Upper lobe of right lung (tissue), 1 donor: ENCODE data around the gene HOXD8. TPM values are rescaled to one million over a fixed set of nuclear protein-coding genes. Genes with fewer than 3 reads are reported as not detected.

Experiments
- ATAC-seq: fragments of 200-7000 bp; cut with Tn5 transposase; one replicate; pipeline ENCODE4 v1.9.1; 2020; ENCODE audit warnings: mild to moderate bottlenecking, moderate library complexity
- DNase-seq: peaks from one replicate; pipeline ENCODE4 v3.0.0-alpha.2; 2020
- H3K27ac ChIP-seq: fragments of 200-600 bp; one replicate; pipeline ENCODE4 v1.8.0; 2022
- H3K27me3 ChIP-seq: fragments of 200-600 bp; one replicate; pipeline ENCODE4 v1.8.0; 2022; ENCODE audit warnings: mild to moderate bottlenecking
- H3K36me3 ChIP-seq: fragments of 200-600 bp; one replicate; pipeline ENCODE4 v1.8.0; 2022
- H3K4me1 ChIP-seq: fragments of 200-600 bp; one replicate; pipeline ENCODE4 v1.8.0; 2022
- H3K4me3 ChIP-seq: fragments of 200-600 bp; one replicate; pipeline ENCODE4 v1.8.0; 2022; ENCODE audit warnings: mild to moderate bottlenecking
- H3K9me3 ChIP-seq: fragments of 200-600 bp; one replicate; pipeline ENCODE4 v1.8.0; 2022
- CTCF ChIP-seq: fragments of 200-600 bp; IDR thresholded peaks from one replicate; pipeline ENCODE4 v1.8.0; 2022; ENCODE audit warnings: antibody characterized with exemption
- intact Hi-C: fragments of 100-400 bp; cut with DNase I; formaldehyde crosslinking; loops from one replicate; pipeline ENCODE4 v1.11.0; 2022
- total RNA-seq: library from RNA; stranded (reverse); fragmentation: NEBNext Ultra II Directional; extraction: Animal tissue kit (Norgen Biotek cat#: 25700); gene quantifications from one replicate; pipeline ENCODE4 v1.2.1, GENCODE V29; 2021
- donor health status: DM: no; HTN: yes; CAD: no; lungs with severe emphysema.

Gene HOXD8
- total RNA-seq, 1 donor from 2014 or later: 2.6 TPM

- peak; percentile 93 for ATAC-seq
- Histone ChIP-seq H3K4me1 (peaks cover 15% of the 10 kb centered on the region), H3K36me3 (no peaks in the 10 kb centered on the region), H3K4me3 (peak overlapping the region; percentile 47), H3K27me3 (peaks cover 92% of the 10 kb centered on the region), H3K27ac (no peak overlapping the region), H3K9me3 (no peaks in the 10 kb centered on the region)
- peak; percentile 85 for DNase-seq
- TF ChIP-seq CTCF: peak; percentile 78
- intact Hi-C loops: no loop called here
These were observed 11.2 kb downstream of the HOXD8 start for GRCh38 chr2:176140513-176141317.

GRCh38 chr2:176142281-176142680 is 12.8 kb downstream of the HOXD8 start:
- no peak for TF ChIP-seq CTCF
- Histone ChIP-seq H3K4me3 (no peak overlapping the region), H3K9me3 (no peaks in the 10 kb centered on the region), H3K27me3 (peaks cover 94% of the 10 kb centered on the region), H3K27ac (no peak overlapping the region), H3K4me1 (peaks cover 7% of the 10 kb centered on the region), H3K36me3 (no peaks in the 10 kb centered on the region)
- no peak for DNase-seq
- intact Hi-C loops: no loop called here
- no peak for ATAC-seq

GRCh38 chr2:176145085-176145969 is 15.8 kb downstream of the HOXD8 start:
- Histone ChIP-seq H3K4me1 (peaks cover 3% of the 10 kb centered on the region), H3K9me3 (no peaks in the 10 kb centered on the region), H3K27ac (no peak overlapping the region), H3K4me3 (no peak overlapping the region), H3K27me3 (peaks cover 94% of the 10 kb centered on the region), H3K36me3 (no peaks in the 10 kb centered on the region)
- no peak for TF ChIP-seq CTCF
- intact Hi-C loops: no loop called here
- DNase-seq (no peak), ATAC-seq (no peak)

GRCh38 chr2:176146101-176146500 is 16.6 kb downstream of the HOXD8 start:
- H3K4me3 ChIP-seq: no peak overlapping the region
- H3K36me3 ChIP-seq: no peaks in the 10 kb centered on the region
- H3K27me3 ChIP-seq: peaks cover 94% of the 10 kb centered on the region
- TF ChIP-seq CTCF: no peak
- no peak overlapping the region for H3K27ac ChIP-seq
- H3K9me3 ChIP-seq: no peaks in the 10 kb centered on the region
- intact Hi-C loops: no loop called here
- no peaks in the 10 kb centered on the region for H3K4me1 ChIP-seq
- no peak for ATAC-seq
- no peak for DNase-seq

GRCh38 chr2:176146645-176147044 is 17.1 kb downstream of the HOXD8 start:
- intact Hi-C loops: no loop called here
- DNase-seq (no peak), ATAC-seq (no peak)
- no peak for TF ChIP-seq CTCF
- Histone ChIP-seq H3K4me3 (no peak overlapping the region), H3K36me3 (no peaks in the 10 kb centered on the region), H3K27ac (no peak overlapping the region), H3K4me1 (no peaks in the 10 kb centered on the region), H3K27me3 (peaks cover 94% of the 10 kb centered on the region), H3K9me3 (no peaks in the 10 kb centered on the region)
